IPS-18c (cell line): ENCODE data around the gene OR8U1.
"Not testable (repeated sequence)": the region's sequence is repeated elsewhere in the genome, so short reads cannot be mapped to it uniquely, and the experiment has no call there.

Experiments used
- H3K4me3 ChIP-seq: 2 replicates; pipeline ENCODE4 v1.7.0; 2013; ENCODE audit warnings: low read depth, mild to moderate bottlenecking, low read length, moderate library complexity; ENCODE audit not compliant: insufficient read depth
- H3K9me3 ChIP-seq: one replicate; pipeline ENCODE4 v1.6.1; 2013; ENCODE audit warnings: mild to moderate bottlenecking, low read length, moderate library complexity; ENCODE audit not compliant: control insufficient read depth, insufficient read depth

The OR8U1 gene

DNA sequence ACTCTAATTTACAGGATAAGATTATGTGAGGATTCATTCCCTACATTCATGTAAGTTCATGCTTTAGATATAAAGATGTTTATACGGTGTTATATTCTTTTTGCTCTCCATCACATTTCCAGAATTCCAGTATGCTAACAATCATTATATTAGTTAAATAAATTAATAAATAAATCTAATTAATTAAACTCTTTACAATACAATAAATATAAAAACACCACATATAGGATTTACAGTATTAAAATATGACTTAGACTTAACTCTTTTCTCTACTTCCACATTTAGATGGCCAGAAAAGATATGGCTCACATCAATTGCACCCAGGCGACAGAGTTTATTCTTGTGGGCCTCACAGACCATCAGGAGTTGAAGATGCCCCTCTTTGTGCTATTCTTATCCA is at the start of gene OR8U1:
Gene OR8U1 (plus strand): TSS at position 301 of the 400 bp plus-strand sequence. CDS start 0 bp downstream, at position 301.
- Histone ChIP-seq H3K4me3 (no peak within 1 kb of the TSS), H3K9me3 (no peaks in the 10 kb centered on the region)

DNA sequence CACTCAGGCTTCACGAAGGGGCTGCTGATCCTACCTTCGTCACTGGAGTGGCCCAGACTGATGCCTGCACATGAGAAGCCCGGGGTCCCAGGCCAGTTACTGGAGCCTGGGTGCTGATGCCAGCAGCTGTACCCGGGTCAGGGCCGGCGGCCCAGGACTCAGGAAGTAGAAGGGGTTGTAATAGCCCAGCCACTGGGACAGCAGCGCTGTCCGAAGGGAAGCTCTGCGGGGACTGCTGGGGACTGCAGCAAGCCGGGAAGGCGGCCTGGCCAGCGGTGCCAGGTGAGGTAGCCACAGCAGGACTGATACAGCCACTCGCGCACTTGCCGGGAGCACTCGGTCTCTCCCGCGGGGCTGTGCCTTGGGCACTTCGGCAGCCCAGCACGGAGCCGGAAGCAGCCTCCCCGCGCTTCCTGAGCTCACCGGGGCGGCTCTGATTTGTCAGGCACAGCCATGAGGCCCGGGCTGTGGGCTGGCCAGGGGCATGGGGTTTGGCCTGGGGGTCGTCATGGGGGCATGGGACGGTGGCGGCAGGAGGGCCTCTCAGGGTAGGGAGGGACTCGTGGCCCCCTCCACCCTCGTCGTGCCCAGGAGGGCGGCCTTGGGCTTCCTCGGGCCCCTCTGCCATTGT is 43.4 kb upstream of the OR8U1 start:
- peaks cover 4% of the 10 kb centered on the region for H3K9me3 ChIP-seq

GRCh38 chr11:56333156-56333555 is 42.3 kb upstream of the OR8U1 start:
- H3K9me3 ChIP-seq: peaks cover 4% of the 10 kb centered on the region
- no peak overlapping the region for H3K4me3 ChIP-seq

More for the DNA sequence above, 43.4 kb upstream of the OR8U1 start:
- H3K4me3 ChIP-seq: no peak overlapping the region

DNA sequence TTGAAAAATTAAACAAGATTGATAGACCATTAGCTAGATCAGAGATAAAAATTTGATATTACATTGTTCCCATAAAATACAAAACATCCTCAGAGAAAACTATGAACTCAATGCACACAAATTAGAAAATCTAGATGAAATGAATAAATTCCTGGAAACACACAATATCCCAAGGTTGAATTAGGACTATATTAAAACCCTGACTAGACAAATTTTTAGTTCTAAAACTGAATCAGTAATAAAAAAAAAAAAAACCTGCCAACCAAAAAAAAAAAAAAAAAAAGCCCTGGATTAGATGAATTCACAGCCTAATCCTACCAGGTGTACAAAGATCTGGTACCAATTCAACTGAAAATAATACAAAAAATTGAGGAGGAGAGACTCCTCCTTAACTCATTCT is 35.1 kb upstream of the OR8U1 start:
- H3K9me3 ChIP-seq: no peaks in the 10 kb centered on the region
- no peak overlapping the region for H3K4me3 ChIP-seq

DNA sequence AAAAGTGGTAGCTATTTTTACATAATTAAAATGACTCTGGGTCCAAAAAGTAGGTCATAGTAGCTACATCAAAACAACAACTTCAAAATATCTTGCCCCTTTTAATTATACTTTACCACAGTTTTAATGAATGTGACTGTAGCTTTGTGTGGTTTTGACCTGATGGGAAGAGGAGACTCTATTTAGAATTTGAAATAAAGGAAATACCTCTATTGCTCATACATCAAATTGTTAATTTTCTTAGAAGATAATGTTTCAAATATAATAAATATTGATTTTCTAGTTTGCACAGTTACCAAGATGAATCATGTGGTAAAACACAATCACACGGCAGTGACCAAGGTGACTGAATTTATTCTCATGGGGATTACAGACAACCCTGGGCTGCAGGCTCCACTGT is 29.7 kb upstream of the OR8U1 start, which contains the start of gene OR8K1:
Gene OR8K1 (plus strand): TSS at position 301 of the 400 bp plus-strand sequence. CDS start 0 bp downstream, at position 301.
- Histone ChIP-seq H3K4me3 (no peak within 1 kb of the TSS), H3K9me3 (no peaks in the 10 kb centered on the region)

DNA sequence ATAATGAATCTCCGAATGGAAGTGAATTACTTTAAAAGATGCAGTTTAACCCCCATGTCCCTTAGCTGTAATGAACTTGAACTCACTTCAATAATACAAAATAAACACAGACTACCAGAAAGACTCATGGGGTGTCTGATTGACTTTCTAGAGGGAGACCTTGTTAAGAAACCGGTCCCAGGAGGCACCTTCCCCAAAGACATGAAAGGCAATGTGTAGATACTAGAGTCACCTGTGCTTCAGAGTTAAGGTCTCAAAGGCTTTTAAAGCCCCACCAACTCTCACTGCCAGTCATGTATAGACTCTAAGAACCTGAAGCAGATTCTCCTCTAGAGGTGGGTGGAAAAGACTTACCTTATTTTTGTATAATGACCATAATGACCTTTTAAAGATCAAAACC is 21.4 kb upstream of the OR8U1 start, which contains the start of gene OR8J1:
Gene OR8J1 (plus strand): TSS at position 301 of the 400 bp plus-strand sequence. CDS start 5,956 bp downstream, outside the sequence.
- Histone ChIP-seq H3K4me3 (no peak within 1 kb of the TSS), H3K9me3 (no peaks in the 10 kb centered on the region)

DNA sequence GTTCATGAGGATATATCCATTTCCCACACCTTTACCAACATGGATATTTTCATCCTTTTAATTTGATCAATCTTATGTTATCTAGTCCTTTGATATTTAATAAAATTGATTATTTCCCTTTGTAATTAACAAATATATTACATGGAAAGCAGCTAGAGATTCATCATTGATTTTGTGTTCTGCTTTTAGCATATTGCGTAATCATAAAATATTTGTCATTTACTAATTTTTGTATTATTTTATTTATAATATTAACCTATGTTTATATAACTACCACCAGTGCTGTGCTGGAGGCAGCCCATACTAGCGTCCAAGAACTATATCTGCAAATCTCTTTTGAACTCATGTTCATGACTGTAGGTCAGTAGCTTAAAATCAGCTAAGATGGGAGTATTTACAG is 4.7 kb downstream of the OR8U1 start:
- no peak overlapping the region for H3K4me3 ChIP-seq
- H3K9me3 ChIP-seq: no peaks in the 10 kb centered on the region

DNA sequence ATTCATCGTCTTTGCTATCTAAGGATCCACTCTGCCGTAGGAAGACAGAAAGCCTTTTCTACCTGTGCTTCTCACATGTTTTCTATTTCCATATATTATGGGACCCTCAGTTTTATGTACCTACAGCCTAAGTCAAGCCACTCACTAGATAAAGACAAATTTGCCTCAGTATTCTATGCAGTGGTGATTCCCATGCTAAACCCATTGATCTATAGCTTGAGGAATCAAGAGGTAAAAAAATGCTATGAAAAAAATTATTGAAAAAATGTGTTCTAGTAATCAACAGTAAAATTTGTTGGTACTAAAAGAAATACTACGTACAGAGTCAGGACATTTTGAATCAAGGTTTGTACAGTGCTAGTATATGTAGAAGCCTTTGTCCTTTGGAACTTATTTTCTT is 19.0 kb downstream of the OR8U1 start:
- Histone ChIP-seq H3K9me3 (no peaks in the 10 kb centered on the region), H3K4me3 (no peak overlapping the region)

- Histone ChIP-seq H3K4me3 (no peak overlapping the region), H3K9me3 (no peaks in the 10 kb centered on the region)
Measured at GRCh38 chr11:56396047-56396446, 20.6 kb downstream of the OR8U1 start.

DNA sequence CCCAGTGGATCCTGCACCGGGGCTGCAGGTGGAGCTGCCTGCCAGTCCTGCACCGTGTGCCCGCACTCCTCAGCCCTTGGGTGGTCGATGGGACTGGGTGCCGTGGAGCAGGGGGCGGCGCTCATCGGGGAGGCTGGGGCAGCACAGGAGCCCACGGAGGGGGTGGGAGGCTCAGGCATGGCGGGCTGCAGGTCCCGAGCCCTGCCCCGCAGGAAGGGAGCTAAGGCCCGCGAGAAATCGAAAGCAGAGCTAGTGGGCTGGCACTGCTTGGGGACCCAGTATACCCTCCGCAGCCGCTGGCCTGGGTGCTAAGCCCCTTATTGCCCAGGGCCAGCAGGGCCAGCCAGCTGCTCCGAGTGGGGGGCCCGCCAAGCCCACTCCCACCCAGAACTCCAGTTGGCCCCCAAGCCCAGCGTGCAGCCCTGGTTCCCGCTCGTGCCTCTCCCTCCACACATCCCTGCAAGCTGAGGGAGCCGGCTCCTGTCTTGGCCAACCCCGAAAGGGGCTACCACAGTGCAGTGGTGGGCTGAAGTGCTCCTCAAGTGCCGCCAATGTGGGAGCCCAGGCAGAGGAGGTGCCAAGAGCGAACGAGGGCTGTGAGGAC is 26.5 kb downstream of the OR8U1 start:
- H3K9me3 ChIP-seq, H3K4me3 ChIP-seq: not testable (repeated sequence)

GRCh38 chr11:56404393-56404792 is 29.0 kb downstream of the OR8U1 start:
- Histone ChIP-seq H3K9me3 (no peaks in the 10 kb centered on the region), H3K4me3 (no peak overlapping the region)

GRCh38 chr11:56410801-56411200 is 35.4 kb downstream of the OR8U1 start:
- no peaks in the 10 kb centered on the region for H3K9me3 ChIP-seq

DNA sequence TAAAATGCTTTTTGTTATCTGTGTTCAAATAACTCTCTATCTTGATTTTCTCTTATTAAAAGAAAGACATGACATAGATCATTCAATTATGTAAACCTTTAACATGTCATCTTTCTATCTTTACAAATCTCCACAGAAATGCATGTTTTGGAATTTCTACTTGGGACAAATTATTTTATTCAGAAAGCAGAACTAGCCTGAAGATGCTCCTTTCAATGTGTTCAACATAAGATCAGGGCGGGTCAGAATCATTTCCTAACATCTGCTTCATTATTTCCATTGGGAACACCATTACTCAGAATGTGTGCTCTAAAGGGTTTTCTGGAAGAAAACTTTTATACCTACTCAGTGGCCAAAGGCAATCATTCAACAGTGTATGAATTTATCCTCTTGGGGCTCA is 37.0 kb downstream of the OR8U1 start, which contains the start of gene OR5AL1:
Gene OR5AL1 (plus strand): TSS at position 301 of the 400 bp plus-strand sequence.
- H3K9me3 ChIP-seq: no peaks in the 10 kb centered on the region
- H3K4me3 ChIP-seq: no peak within 1 kb of the TSS

More at GRCh38 chr11:56410801-56411200, 35.4 kb downstream of the OR8U1 start:
- H3K4me3 ChIP-seq: no peak overlapping the region
